Urinary bladder (tissue), 4 donors: Measurements from ENCODE around the gene TRAF4. TPM values are rescaled to one million over a fixed set of nuclear protein-coding genes. Genes with fewer than 3 reads are reported as not detected.
A peak's percentile ranks its signal among the peaks of the same experiment; 100 is the strongest.

Source experiments
- DNase-seq: peaks from one replicate; pipeline ENCODE4 v3.0.0-alpha.2; 2015; ENCODE audit errors: extremely low spot score
- H3K27ac ChIP-seq: one replicate; pipeline ENCODE4 v1.5.1; 2013; ENCODE audit warnings: low read depth, mild to moderate bottlenecking, moderate library complexity
- H3K36me3 ChIP-seq: one replicate; pipeline ENCODE4 v1.6.1; 2013; ENCODE audit warnings: mild to moderate bottlenecking, moderate library complexity; ENCODE audit not compliant: insufficient read depth
- H3K4me1 ChIP-seq: one replicate; pipeline ENCODE4 v1.6.1; 2013; ENCODE audit warnings: mild to moderate bottlenecking, moderate library complexity; ENCODE audit not compliant: insufficient read depth
- H3K4me3 ChIP-seq: one replicate; pipeline ENCODE4 v1.5.1; 2013; ENCODE audit warnings: low read depth, low read length
- WGBS: extraction: QIAGEN DNeasy Blood & Tissue Kit; methylation state at CpG from one replicate; pipeline ENCODE4 v1.1.7; 2013; 5-methylcytosine and 5-hydroxymethylcytosine counted together
- polyA plus RNA-seq: library from polyadenylated mRNA; stranded (reverse); fragments of 200-250 nt; gene quantifications from one replicate; pipeline ENCODE4 v1.2.3, GENCODE V29; 2013
- total RNA-seq: library from RNA; depleted of rRNA; stranded (reverse); fragments of >200 nt; gene quantifications from one replicate; pipeline ENCODE4 v1.2.3, GENCODE V29; 2014
- donor health status: healthy with polysubstance abuse.
- donor health status: healthy.

Gene TRAF4
- total and polyA plus RNA-seq, 2 donors = 14.7 to 22.8 TPM

DNA sequence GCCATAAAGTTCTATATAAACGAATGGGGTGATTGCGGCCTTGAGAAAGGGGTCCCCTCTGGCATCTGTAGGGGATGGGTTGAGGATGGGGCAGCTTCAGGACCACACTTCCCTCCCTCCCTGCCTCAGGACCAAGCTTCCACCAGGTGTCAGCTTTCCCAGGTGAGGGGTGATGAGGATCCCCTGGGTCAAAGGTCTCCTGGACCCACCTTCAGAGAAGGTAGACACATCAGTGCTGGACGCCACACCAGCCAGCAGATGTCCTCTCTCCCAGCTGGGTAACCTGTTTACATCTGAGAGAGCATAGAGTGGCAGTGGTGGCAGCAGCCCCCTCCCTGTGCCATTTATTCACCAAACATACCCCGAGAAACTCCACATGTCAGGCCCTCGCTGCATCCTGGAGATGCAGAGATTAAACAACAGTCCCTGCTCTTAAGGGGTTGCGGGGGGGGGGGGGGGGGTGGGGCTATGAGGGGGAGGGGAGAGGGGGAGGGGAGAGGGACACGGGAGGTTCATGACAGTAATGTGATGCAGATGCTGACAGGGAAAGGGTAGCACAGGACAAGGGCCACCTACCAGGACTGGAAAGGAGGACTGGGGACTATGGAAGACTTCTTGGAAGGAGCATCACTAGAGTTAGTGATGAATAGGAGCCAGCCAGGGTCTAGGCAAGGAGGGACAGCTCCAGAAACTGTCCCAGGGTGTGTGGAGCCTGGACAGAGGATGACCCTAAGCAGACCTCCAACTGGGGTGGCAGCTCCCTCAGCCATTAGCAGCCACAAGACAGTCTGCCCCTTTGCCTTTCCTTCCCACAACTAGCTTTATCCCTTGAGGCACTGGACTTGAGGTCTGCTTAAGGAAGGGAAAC, 37.1 kb upstream of the TRAF4 start:
- 56% methylated on average over 6 of the region's 7 CpGs for WGBS
- Histone ChIP-seq H3K36me3 (peaks cover 2% of the 10 kb centered on the region), H3K4me1 (no peaks in the 10 kb centered on the region), H3K4me3 (no peak overlapping the region), H3K27ac (no peak overlapping the region)
- no peak for DNase-seq

- 90% methylated on average over 2 of the region's 2 CpGs for WGBS
- Histone ChIP-seq H3K36me3 (peaks cover 2% of the 10 kb centered on the region), H3K4me3 (no peak overlapping the region), H3K4me1 (no peaks in the 10 kb centered on the region), H3K27ac (no peak overlapping the region)
- no peak for DNase-seq
Observed at GRCh38 chr17:28707339-28707720, 36.5 kb upstream of the TRAF4 start.

GRCh38 chr17:28710861-28711722, 32.7 kb upstream of the TRAF4 start:
- Histone ChIP-seq H3K36me3 (peaks cover 2% of the 10 kb centered on the region), H3K4me3 (peak overlapping the region; percentile 51), H3K27ac (peak overlapping the region; percentile 82), H3K4me1 (no peaks in the 10 kb centered on the region)
- WGBS = under 1% methylated on average over 74 of the region's 74 CpGs
- DNase-seq = peak; percentile 80

- H3K27ac ChIP-seq = peak within 1 kb of the TSS; percentile 82
- WGBS = 2% methylated on average over 20 of the region's 20 CpGs
- peak within 1 kb of the TSS; percentile 51 for H3K4me3 ChIP-seq
- no peak for DNase-seq
- peaks cover 2% of the 10 kb centered on the region for H3K36me3 ChIP-seq
- peaks cover 2% of the 10 kb centered on the region for H3K4me1 ChIP-seq
Observed at GRCh38 chr17:28711723-28712031, 32.1 kb upstream of the TRAF4 start, which contains the start of gene PROCA1. TSS of gene PROCA1 (minus strand) at chr17:28711888. CDS start at chr17:28711660, 228 bp downstream.

- DNase-seq = no peak
- H3K4me3 ChIP-seq = peak overlapping the region; percentile 51
- peak overlapping the region; percentile 60 for H3K27ac ChIP-seq
- WGBS = 31% methylated on average over 34 of the region's 34 CpGs
- peaks cover 2% of the 10 kb centered on the region for H3K4me1 ChIP-seq
- H3K36me3 ChIP-seq = peaks cover 2% of the 10 kb centered on the region
Observed at GRCh38 chr17:28712032-28712704, 31.6 kb upstream of the TRAF4 start.

DNA sequence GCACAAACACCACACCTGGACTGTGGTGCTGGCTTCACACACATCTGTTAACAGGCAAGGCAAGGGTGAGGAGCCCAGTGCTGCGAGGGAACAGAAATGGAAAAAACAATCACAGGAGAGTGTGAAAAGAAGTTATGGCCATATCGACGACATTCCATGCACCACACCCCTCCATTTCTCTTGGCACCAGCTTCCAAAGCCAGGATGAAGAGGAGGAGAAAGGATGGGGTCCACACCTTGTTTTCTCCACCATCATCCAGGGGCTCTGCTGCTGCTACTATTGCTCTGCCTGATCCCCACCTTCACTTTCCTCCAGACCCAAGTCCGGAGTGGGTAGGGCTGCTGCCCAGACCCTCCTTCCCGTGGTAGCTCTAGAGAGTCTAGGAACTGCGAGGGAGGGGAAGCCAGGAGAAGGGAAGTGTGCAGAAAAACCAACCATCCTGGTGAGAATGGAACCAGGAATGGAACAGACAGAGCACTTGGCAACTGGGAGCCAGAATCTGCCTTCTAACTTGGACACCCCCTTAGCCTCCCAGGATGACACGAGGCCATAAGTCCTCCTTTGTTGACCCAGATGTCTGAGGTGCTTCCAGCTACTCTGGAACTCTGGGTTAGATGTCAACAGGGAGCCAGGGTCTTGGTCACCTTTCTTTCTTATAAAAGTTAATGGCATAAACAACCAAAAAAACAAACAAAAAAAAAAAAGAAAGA, 31.0 kb upstream of the TRAF4 start:
- 78% methylated on average over 7 of the region's 7 CpGs for WGBS
- DNase-seq = no peak
- H3K4me3 ChIP-seq = no peak overlapping the region
- peaks cover 2% of the 10 kb centered on the region for H3K36me3 ChIP-seq
- no peak overlapping the region for H3K27ac ChIP-seq
- peaks cover 2% of the 10 kb centered on the region for H3K4me1 ChIP-seq

- no peak for DNase-seq
- WGBS = 97% methylated on average over 3 of the region's 3 CpGs
- peaks cover 2% of the 10 kb centered on the region for H3K4me1 ChIP-seq
- peaks cover 2% of the 10 kb centered on the region for H3K36me3 ChIP-seq
- no peak overlapping the region for H3K4me3 ChIP-seq
- no peak overlapping the region for H3K27ac ChIP-seq
Observed at GRCh38 chr17:28714281-28714680, 29.5 kb upstream of the TRAF4 start.

- no peak overlapping the region for H3K4me3 ChIP-seq
- 89% methylated on average over 2 of the region's 2 CpGs for WGBS
Observed at GRCh38 chr17:28715217-28715616, 28.6 kb upstream of the TRAF4 start.

GRCh38 chr17:28716740-28717577, 26.9 kb upstream of the TRAF4 start:
- peak overlapping the region; percentile 91 for H3K27ac ChIP-seq
- DNase-seq = no peak
- 9% methylated on average over 63 of the region's 63 CpGs for WGBS
- peaks cover 2% of the 10 kb centered on the region for H3K36me3 ChIP-seq
- peaks cover 2% of the 10 kb centered on the region for H3K4me1 ChIP-seq
- H3K4me3 ChIP-seq = peak overlapping the region; percentile 69

More at GRCh38 chr17:28715217-28715616, 28.6 kb upstream of the TRAF4 start:
- Histone ChIP-seq H3K36me3 (peaks cover 2% of the 10 kb centered on the region), H3K27ac (no peak overlapping the region), H3K4me1 (peaks cover 2% of the 10 kb centered on the region)
- no peak for DNase-seq

DNA sequence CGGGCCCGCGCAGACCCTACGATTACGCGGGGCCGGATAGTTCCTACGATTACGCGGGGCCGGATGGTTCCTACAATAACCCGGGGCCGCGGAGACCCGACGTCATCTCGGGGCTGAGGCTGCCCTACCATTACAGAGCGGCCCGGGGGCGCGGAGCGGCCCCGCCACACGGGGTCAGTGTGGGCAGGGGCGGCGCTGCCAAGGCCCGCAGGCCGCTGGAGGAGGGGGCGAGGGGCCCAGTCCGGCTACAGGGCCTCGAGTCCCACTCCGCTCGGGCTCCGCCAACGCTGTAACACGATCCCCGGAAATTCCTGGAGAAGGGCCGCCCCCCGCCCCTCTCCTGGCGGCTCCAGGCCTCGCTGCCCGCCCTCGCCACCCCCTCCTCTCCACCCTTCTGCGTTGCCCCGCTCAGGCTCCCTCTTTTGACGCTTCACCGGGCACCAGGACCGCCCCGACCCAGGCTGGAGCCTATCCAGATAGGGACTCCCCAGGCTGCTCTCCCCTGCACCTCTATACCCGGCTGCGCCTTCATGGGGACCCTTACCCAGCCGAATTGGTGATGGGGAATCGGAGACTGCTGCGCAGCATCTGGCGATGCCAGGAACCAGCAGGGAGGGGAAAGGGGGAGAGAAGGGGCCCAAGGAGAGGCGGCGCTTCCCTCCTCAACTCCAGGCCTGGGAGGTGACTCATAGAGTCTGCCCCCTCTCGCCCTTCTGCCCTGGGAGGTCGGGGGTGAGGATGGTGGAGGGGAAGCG, 26.1 kb upstream of the TRAF4 start, which contains the start of gene RAB34:
RAB34 (minus strand) TSS at position 291 of the 755 bp plus-strand sequence. CDS start 602 bp downstream, outside the sequence.
- peak within 1 kb of the TSS; percentile 69 for H3K4me3 ChIP-seq
- peak within 1 kb of the TSS; percentile 93 for H3K27ac ChIP-seq
- DNase-seq = peak; percentile 79
- WGBS = 2% methylated on average over 60 of the region's 60 CpGs
- peaks cover 2% of the 10 kb centered on the region for H3K4me1 ChIP-seq
- peaks cover 2% of the 10 kb centered on the region for H3K36me3 ChIP-seq

DNA sequence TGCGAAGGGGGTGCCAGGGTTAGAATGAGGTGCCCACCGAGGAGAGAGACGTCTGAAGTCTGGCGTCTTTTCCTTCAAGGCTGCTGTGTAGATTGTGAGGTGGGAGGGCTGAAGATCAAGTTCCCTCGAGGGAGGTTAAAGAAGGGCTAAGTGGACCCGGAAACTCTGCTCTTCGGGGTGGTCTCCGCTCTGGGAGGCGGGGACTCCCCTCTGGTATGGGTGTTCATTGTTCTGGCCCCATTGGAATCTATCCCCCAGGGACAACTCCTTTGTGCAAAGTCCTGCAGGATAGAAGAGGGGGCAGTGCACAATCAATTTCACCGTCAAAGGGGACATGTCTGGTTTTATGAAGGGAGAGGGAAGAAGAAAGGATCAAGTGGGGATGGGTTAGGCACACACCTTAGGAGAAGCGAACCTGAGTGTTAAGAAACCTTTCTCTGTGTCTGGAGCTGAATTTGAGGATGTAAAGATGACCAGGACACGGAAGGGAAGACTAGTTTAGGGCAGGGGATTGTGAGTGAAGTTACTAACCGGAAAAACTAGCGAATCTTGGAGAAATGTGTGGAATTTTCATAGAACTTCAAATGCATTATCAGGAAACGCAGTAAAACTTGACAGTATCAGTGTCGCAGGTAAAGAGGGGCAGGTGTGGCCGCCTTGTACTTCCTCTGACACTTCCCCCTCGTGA, 25.3 kb upstream of the TRAF4 start:
- H3K4me3 ChIP-seq = peak overlapping the region; percentile 69
- H3K4me1 ChIP-seq = peaks cover 2% of the 10 kb centered on the region
- 24% methylated on average over 18 of the region's 18 CpGs for WGBS
- peak overlapping the region; percentile 93 for H3K27ac ChIP-seq
- H3K36me3 ChIP-seq = peaks cover 2% of the 10 kb centered on the region
- DNase-seq = no peak
